IMR-90 (cell line): ENCODE measurements around the gene C7. TPM values are rescaled to one million over a fixed set of nuclear protein-coding genes. Genes with fewer than 3 reads are reported as not detected.
A peak's percentile ranks its signal among the peaks of the same experiment; 100 is the strongest.

Experiments used
- ATAC-seq: fragments of 200-7000 bp; cut with Tn5 transposase; 2 replicates; pipeline ENCODE4 v1.9.1; 2020; ENCODE audit warnings: low read depth, mild to moderate bottlenecking, moderate library complexity
- BruUV-seq: library from RNA; stranded (reverse); fragments of 400-500 nt; replicated peaks from 2 replicates; lab custom pipeline; 2021; lab: Mats Ljungman, UMichigan
- CTCF ChIA-PET: fragments of 300-600 bp; formaldehyde crosslinking; extraction: SDS; loops from one replicate; lab custom pipeline; 2021; ENCODE audit warnings: antibody characterized with exemption; lab: Yijun Ruan, JAX
- POLR2A ChIA-PET: fragments of 300-600 bp; sonication (Branson Sonifier 250); formaldehyde crosslinking; loops from one replicate; lab custom pipeline; 2022; ENCODE audit warnings: antibody characterized with exemption; ENCODE audit not compliant: unreplicated experiment; lab: Charles Lee
- DNase-seq: peaks from one replicate; pipeline ENCODE4 v3.0.0; 2013
- H2AFZ ChIP-seq: replicated peaks from 2 replicates; pipeline ENCODE3; 2013; ENCODE audit warnings: low read length, mild to moderate bottlenecking; ENCODE audit not compliant: poor library complexity
- H2AK5ac ChIP-seq: 2 replicates; pipeline ENCODE4 v1.6.1; 2013; ENCODE audit warnings: low read depth, low read length, inconsistent platforms
- H2AK9ac ChIP-seq: replicated peaks from 2 replicates; pipeline ENCODE3; 2013; ENCODE audit warnings: mild to moderate bottlenecking, low read depth, low read length, moderate library complexity; ENCODE audit not compliant: poor library complexity
- H2BK120ac ChIP-seq: 2 replicates; pipeline ENCODE4 v1.6.1; 2013; ENCODE audit warnings: low read depth, low read length, inconsistent platforms
- H2BK15ac ChIP-seq: 3 replicates; pipeline ENCODE4 v1.6.1; 2013; ENCODE audit warnings: low read depth, low read length, inconsistent platforms
- H2BK20ac ChIP-seq: 2 replicates; pipeline ENCODE4 v1.6.1; 2013; ENCODE audit warnings: low read depth, mild to moderate bottlenecking, inconsistent platforms, low read length, moderate library complexity
- H2BK5ac ChIP-seq: 2 replicates; pipeline ENCODE4 v1.6.1; 2013; ENCODE audit warnings: mild to moderate bottlenecking, low read depth, low read length, inconsistent platforms; ENCODE audit not compliant: poor library complexity, severe bottlenecking
- H3K14ac ChIP-seq: replicated peaks from 2 replicates; pipeline ENCODE4 v1.6.1; 2013; ENCODE audit warnings: low read depth, low read length, inconsistent platforms
- H3K18ac ChIP-seq: 2 replicates; pipeline ENCODE4 v1.6.1; 2013; ENCODE audit warnings: low read depth, low read length, control low read depth
- H3K23ac ChIP-seq: 2 replicates; pipeline ENCODE4 v1.6.1; 2013; ENCODE audit warnings: low read depth, low read length, inconsistent platforms
- H3K27ac ChIP-seq: 2 replicates; pipeline ENCODE4 v1.5.1; 2013; ENCODE audit warnings: mild to moderate bottlenecking, control low read depth, low read length; ENCODE audit not compliant: insufficient read depth
- H3K27me3 ChIP-seq: 2 replicates; pipeline ENCODE4 v1.6.1; 2013; ENCODE audit warnings: low read length; ENCODE audit not compliant: control insufficient read depth, insufficient read depth
- H3K36me3 ChIP-seq: 2 replicates; pipeline ENCODE4 v1.6.1; 2013; ENCODE audit warnings: low read length, mixed read lengths; ENCODE audit not compliant: control insufficient read depth, insufficient read depth
- H3K4ac ChIP-seq: 2 replicates; pipeline ENCODE4 v1.6.1; 2013; ENCODE audit warnings: low read depth, low read length, inconsistent platforms
- H3K4me1 ChIP-seq: 2 replicates; pipeline ENCODE4 v1.6.1; 2013; ENCODE audit warnings: low read length, mixed read lengths; ENCODE audit not compliant: control insufficient read depth, insufficient read depth
- H3K4me2 ChIP-seq: 2 replicates; pipeline ENCODE4 v1.6.1; 2013; ENCODE audit warnings: low read depth, mild to moderate bottlenecking, control low read depth, low read length, moderate library complexity
- H3K4me3 ChIP-seq: 2 replicates; pipeline ENCODE4 v1.5.1; 2013; ENCODE audit warnings: low read depth, mild to moderate bottlenecking, control low read depth, low read length, moderate library complexity; ENCODE audit not compliant: insufficient read depth
- H3K56ac ChIP-seq: 2 replicates; pipeline ENCODE4 v1.6.1; 2013; ENCODE audit warnings: low read length, inconsistent platforms; ENCODE audit not compliant: insufficient read depth; ENCODE audit errors: extremely low read depth
- H3K79me1 ChIP-seq, 2 experiments: 2 replicates each; pipeline ENCODE4 v1.6.1; 2013; ENCODE audit warnings: low read length in 2 of 2, inconsistent platforms in 1 of 2, low read depth in 1 of 2
- H3K9ac ChIP-seq: 2 replicates; pipeline ENCODE4 v1.6.1; 2013; ENCODE audit warnings: low read depth, low read length, control low read depth
- H3K9me1 ChIP-seq: 2 replicates; pipeline ENCODE4 v1.6.1; 2013; ENCODE audit warnings: low read length, inconsistent platforms; ENCODE audit not compliant: insufficient read depth
- H3K9me3 ChIP-seq: 2 replicates; pipeline ENCODE4 v1.6.1; 2013; ENCODE audit warnings: low read length; ENCODE audit not compliant: control insufficient read depth, insufficient read depth
- H4K20me1 ChIP-seq: 2 replicates; pipeline ENCODE4 v1.6.1; 2013; ENCODE audit warnings: low read length, inconsistent platforms; ENCODE audit not compliant: insufficient read depth
- H4K5ac ChIP-seq: 2 replicates; pipeline ENCODE4 v1.6.1; 2013; ENCODE audit warnings: mild to moderate bottlenecking, low read depth, low read length, control low read depth
- H4K8ac ChIP-seq, 2 experiments: 2 replicates each; pipeline ENCODE4 v1.6.1; 2013; ENCODE audit warnings: low read depth in 2 of 2, low read length in 2 of 2, control low read depth in 1 of 2, inconsistent platforms in 1 of 2
- H4K91ac ChIP-seq: 2 replicates; pipeline ENCODE4 v1.6.1; 2013; ENCODE audit warnings: low read depth, low read length, inconsistent platforms; ENCODE audit not compliant: insufficient read depth
- BHLHE40 ChIP-seq: fragments of 150-350 bp; IDR thresholded peaks from 2 replicates; pipeline ENCODE4 v1.6.1; 2016; ENCODE audit warnings: mild to moderate bottlenecking, low read depth, low read length
- CEBPB ChIP-seq: IDR thresholded peaks from 2 replicates; pipeline ENCODE4 v1.6.1; 2012; ENCODE audit warnings: low read depth, low read length, improper control_type of control experiment
- CHD1 ChIP-seq: IDR thresholded peaks from 2 replicates; pipeline ENCODE4 v1.6.1; 2012; ENCODE audit warnings: low read depth, low read length, improper control_type of control experiment
- ELK1 ChIP-seq: fragments of 150-350 bp; IDR thresholded peaks from 2 replicates; pipeline ENCODE4 v1.6.1; 2016; ENCODE audit warnings: low read depth, mild to moderate bottlenecking, low read length, moderate library complexity, borderline replicate concordance
- FOS ChIP-seq: fragments of 150-350 bp; IDR thresholded peaks from 2 replicates; pipeline ENCODE4 v1.6.1; 2016; ENCODE audit warnings: low read depth, low read length
- MAFK ChIP-seq: IDR thresholded peaks from 2 replicates; pipeline ENCODE4 v1.6.1; 2012; ENCODE audit warnings: low read depth, low read length, improper control_type of control experiment
- MAZ ChIP-seq: IDR thresholded peaks from 2 replicates; pipeline ENCODE4 v1.6.1; 2012; ENCODE audit warnings: low read depth, mild to moderate bottlenecking, low read length, improper control_type of control experiment, moderate library complexity, borderline replicate concordance
- MXI1 ChIP-seq: IDR thresholded peaks from 2 replicates; pipeline ENCODE4 v1.6.1; 2012; ENCODE audit warnings: low read depth, mild to moderate bottlenecking, low read length, moderate library complexity, borderline replicate concordance
- NFE2L2 ChIP-seq: fragments of 150-350 bp; IDR thresholded peaks from 2 replicates; pipeline ENCODE4 v1.6.1; 2016; ENCODE audit warnings: low read depth, mild to moderate bottlenecking, low read length
- POLR2A ChIP-seq: IDR thresholded peaks from 2 replicates; pipeline ENCODE4 v1.6.1; 2012; ENCODE audit warnings: mild to moderate bottlenecking, low read depth, low read length
- RAD21 ChIP-seq: IDR thresholded peaks from 2 replicates; pipeline ENCODE4 v1.6.1; 2012; ENCODE audit warnings: low read length, improper control_type of control experiment
- RCOR1 ChIP-seq: IDR thresholded peaks from 2 replicates; pipeline ENCODE4 v1.6.1; 2012; ENCODE audit warnings: mild to moderate bottlenecking, low read length, improper control_type of control experiment; ENCODE audit not compliant: insufficient replicate concordance
- RFX5 ChIP-seq: IDR thresholded peaks from 2 replicates; pipeline ENCODE4 v1.8.0; 2012; ENCODE audit warnings: low read depth, mild to moderate bottlenecking, low read length, moderate library complexity
- SMC3 ChIP-seq: fragments of 150-350 bp; IDR thresholded peaks from 2 replicates; pipeline ENCODE4 v1.6.1; 2016; ENCODE audit warnings: low read depth, mild to moderate bottlenecking, antibody characterized with exemption, low read length, moderate library complexity
- WGBS, 2 experiments: methylation state at CpG; one replicate each; pipeline versions ENCODE4 v1.1.5 to v1.1.7; 2013; ENCODE audit warnings: missing lambda C conversion rate in 2 of 2; ENCODE audit not compliant: insufficient read length in 1 of 2; ENCODE audit errors: extremely low coverage in 2 of 2; 5-methylcytosine and 5-hydroxymethylcytosine counted together
- dilution Hi-C: fragments of 300-500 bp; cut with HindIII; formaldehyde crosslinking; loops from one replicate; pipeline ENCODE4 v1.14.3; 2018; ENCODE audit warnings: low sequenced_read_pairs; ENCODE audit not compliant: unreplicated experiment
- in situ Hi-C: fragments of 300-500 bp; cut with MboI; formaldehyde crosslinking; loops from 3 replicates; pipeline ENCODE4 v1.14.3; 2019; ENCODE audit warnings: low sequenced_read_pairs, inconsistent platforms, mixed read lengths
- intact Hi-C: fragments of 100-400 bp; cut with micrococcal nuclease; formaldehyde crosslinking; loops from 2 replicates; pipeline ENCODE4 v1.10.0; 2022
- polyA plus RNA-seq, 3 experiments: library from polyadenylated mRNA; depleted of rRNA; stranded (reverse); fragments of >200 nt; gene quantifications; 2 replicates each; pipeline ENCODE4 v1.2.3, GENCODE V29; 2012; ENCODE audit warnings: low replicate concordance in 1 of 3
- total RNA-seq: library from RNA; depleted of rRNA; stranded (reverse); fragments of >200 nt; gene quantifications from 2 replicates; pipeline ENCODE4 v1.2.3, GENCODE V29; 2012
- TF ChIP-seq, protein P1 (sequence below): fragments of 150-350 bp; IDR thresholded peaks from 2 replicates; pipeline ENCODE4 v1.6.1; 2017; ENCODE audit warnings: mild to moderate bottlenecking, antibody characterized with exemption, low read length, low read depth
- TF ChIP-seq, protein P2 (sequence below): conservative IDR thresholded peaks from 2 replicates; pipeline ENCODE4 v1.5.1; 2012; ENCODE audit warnings: mild to moderate bottlenecking, low read depth, low read length, improper control_type of control experiment

C7 gene
- total and polyA plus RNA-seq, 2 of the 4 experiments (the other 2 are of a cell fraction) = 0.54 to 1.8 TPM

DNA sequence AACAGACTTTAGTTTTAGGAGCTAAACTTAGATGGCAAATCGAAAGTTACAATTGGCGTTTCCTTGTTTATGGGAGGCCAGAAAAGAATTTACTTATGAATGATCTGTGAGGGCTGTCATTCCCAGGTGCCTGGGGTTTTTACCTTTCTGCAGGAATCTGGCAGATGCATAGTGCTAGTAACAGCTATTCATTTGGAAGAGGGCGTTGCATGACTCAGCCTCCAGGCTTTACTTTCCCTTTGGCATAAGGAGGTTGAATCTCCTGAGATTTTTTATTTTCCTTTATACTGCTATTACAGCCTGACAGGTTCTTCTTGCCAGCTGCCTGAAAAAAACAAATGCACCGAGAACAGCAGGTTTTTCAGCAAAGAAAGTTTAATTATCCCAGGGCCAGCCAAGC, 38.1 kb upstream of the C7 start:
- Histone ChIP-seq H3K9ac (no peak overlapping the region), H2AK9ac (no peak overlapping the region), H4K91ac (no peak overlapping the region), H2AFZ (no peak overlapping the region), H3K27me3 (no peaks in the 10 kb centered on the region), H3K4ac (no peak overlapping the region), H2BK20ac (no peak overlapping the region), H3K9me1 (no peaks in the 10 kb centered on the region), H2AK5ac (no peak overlapping the region), H4K8ac (no peak overlapping the region), H2BK5ac (no peak overlapping the region), H3K4me1 (no peaks in the 10 kb centered on the region), H4K20me1 (no peaks in the 10 kb centered on the region), H3K4me3 (no peak overlapping the region), H3K36me3 (no peaks in the 10 kb centered on the region), H3K4me2 (no peak overlapping the region), H2BK120ac (no peak overlapping the region), H3K18ac (no peak overlapping the region), H3K14ac (no peak overlapping the region), H2BK15ac (no peak overlapping the region), H3K9me3 (no peaks in the 10 kb centered on the region), H4K5ac (no peak overlapping the region), H3K23ac (no peak overlapping the region), H3K56ac (no peak overlapping the region), H3K79me1 (no peaks in the 10 kb centered on the region), H3K27ac (no peak overlapping the region)
- DNase-seq (peak; percentile 13), ATAC-seq (peak; percentile 32; the same call in 1 of the 2 replicates)
- POLR2A ChIA-PET = no interaction called here
- intact Hi-C loops (loop anchor here (10.0 kb wide), 1 partner anchor 1156 kb away; no protein-coding TSS in a partner anchor), dilution Hi-C loops (no loop called here), in situ Hi-C loops (loop anchor here (10.0 kb wide), 2 partner anchors 926 to 1286 kb away; no protein-coding TSS in a partner anchor)
- no TSS peak for BruUV-seq
- TF ChIP-seq FOS = no peak
- TF ChIP-seq MAZ = no peak
- TF ChIP-seq, protein P1, sequence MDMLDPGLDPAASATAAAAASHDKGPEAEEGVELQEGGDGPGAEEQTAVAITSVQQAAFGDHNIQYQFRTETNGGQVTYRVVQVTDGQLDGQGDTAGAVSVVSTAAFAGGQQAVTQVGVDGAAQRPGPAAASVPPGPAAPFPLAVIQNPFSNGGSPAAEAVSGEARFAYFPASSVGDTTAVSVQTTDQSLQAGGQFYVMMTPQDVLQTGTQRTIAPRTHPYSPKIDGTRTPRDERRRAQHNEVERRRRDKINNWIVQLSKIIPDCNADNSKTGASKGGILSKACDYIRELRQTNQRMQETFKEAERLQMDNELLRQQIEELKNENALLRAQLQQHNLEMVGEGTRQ = no peak
- TF ChIP-seq, protein P2, sequence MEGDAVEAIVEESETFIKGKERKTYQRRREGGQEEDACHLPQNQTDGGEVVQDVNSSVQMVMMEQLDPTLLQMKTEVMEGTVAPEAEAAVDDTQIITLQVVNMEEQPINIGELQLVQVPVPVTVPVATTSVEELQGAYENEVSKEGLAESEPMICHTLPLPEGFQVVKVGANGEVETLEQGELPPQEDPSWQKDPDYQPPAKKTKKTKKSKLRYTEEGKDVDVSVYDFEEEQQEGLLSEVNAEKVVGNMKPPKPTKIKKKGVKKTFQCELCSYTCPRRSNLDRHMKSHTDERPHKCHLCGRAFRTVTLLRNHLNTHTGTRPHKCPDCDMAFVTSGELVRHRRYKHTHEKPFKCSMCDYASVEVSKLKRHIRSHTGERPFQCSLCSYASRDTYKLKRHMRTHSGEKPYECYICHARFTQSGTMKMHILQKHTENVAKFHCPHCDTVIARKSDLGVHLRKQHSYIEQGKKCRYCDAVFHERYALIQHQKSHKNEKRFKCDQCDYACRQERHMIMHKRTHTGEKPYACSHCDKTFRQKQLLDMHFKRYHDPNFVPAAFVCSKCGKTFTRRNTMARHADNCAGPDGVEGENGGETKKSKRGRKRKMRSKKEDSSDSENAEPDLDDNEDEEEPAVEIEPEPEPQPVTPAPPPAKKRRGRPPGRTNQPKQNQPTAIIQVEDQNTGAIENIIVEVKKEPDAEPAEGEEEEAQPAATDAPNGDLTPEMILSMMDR = no peak
- no peak for TF ChIP-seq RAD21
- TF ChIP-seq NFE2L2 = no peak
- TF ChIP-seq CHD1 = no peak
- no peak for TF ChIP-seq MXI1
- no peak for TF ChIP-seq MAFK
- TF ChIP-seq RCOR1 = no peak
- no peak for TF ChIP-seq BHLHE40
- TF ChIP-seq POLR2A = no peak
- no peak for TF ChIP-seq ELK1
- TF ChIP-seq CEBPB = no peak
- TF ChIP-seq RFX5 = no peak
- no peak for TF ChIP-seq SMC3
- CTCF ChIA-PET = no interaction called here
- 72% methylated on average over 2 of the region's 4 CpGs; no CpG with 5 or more reads in 1 of the 2 experiments for WGBS, 2 experiments
